ENCODE measurements around the gene CFAP206.
"Not testable (repeated sequence)": the region's sequence is repeated elsewhere in the genome, so short reads cannot be mapped to it uniquely, and the experiment has no call there.

The CFAP206 gene

DNA sequence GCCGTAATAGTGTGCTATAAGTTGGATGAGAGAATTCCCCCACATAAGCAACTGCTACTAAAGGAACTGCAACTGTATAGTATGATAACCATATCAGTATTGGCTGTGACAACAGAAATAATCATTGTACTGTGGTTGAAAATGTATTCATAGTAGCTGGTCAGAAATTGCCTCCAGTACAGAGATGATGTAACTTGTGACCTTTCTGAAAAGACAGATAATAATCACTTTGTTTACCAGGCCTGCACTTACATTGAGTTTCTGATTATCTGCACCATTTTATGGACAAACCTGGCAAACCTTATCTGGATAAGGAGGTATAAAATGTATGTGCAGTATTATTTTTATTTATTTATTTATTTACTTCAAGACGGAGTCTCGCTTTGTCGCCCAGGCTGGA is 19.0 kb downstream of the CFAP206 start:
- DNase-seq, result no peak

DNA sequence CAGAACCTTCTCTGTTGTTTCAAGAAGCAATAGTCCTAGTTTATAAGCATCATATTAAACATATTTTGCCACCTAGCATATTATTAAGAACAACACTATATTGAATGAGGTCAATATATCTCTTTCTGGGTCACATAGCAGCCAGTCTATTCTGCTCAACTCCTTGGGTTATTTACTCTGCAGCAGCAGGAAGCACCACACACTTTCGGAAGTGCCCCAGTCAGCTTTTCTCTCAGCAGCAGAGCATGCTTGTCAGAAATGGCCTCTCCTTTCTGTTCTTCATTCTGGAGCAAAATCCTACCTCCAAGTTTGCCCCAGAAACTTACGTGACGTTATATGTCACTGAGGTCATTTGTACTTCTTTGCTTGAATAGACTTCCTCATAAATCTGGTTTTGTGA is 22.7 kb downstream of the CFAP206 start:
- DNase-seq, result no peak

DNA sequence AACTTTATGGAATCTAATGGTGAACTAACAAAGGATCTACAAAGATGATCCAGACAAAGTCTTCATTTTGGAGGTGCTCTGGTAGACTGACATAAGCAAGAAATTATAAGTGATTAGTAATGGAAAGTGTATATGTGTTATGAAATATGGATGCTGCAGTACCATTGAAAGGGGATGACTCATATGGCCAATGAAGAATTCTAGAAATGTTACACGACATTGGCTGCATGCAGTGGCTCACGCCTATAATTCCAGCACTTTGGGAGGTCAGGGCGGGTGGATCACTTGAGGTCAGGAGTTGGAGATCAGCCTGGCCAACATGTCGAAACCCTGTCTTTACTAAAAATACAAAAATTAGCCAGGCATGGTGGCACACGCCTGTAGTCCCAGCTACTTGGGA is 23.5 kb downstream of the CFAP206 start:
- DNase-seq, result no peak

DNA sequence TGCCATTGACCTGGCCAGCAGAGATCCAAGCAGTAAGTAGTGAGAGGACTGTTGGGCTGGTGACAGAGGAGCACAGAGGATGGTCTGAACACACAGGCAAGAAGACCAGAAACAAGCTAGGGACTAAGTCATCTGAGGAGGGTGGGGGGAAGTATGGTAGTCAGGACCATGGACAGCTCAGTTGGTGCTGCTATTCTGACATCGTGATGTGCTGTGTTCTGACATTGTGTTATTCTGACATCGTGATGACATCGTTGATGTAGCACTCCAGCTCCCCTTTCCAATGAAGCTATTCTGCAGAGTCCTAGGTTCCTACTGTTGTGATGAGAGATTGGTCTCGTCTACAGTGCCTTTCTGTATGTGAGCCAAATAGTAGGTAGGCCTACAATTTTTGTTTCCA is 28.7 kb downstream of the CFAP206 start:
- DNase-seq, result peak; percentile 19

DNA sequence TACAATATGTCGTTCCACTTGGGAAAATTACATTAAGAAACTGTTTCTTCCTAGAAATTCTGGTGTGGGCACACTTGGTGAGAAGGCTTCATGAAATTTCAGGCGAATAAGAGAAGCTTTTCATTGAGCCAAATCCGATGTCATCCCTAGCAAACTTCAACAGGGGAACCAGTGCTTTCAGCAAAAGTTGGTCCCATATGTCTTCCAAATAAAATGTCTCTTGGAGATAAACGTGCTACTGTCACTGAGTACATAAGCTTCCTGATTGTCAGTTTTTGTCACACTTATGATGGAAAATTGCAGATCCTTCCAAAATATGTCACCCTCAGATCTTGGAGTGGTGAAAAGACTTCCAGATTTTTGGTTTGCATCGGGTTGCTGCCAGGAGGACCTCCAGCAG is 33.9 kb downstream of the CFAP206 start:
- no peak for DNase-seq

DNA sequence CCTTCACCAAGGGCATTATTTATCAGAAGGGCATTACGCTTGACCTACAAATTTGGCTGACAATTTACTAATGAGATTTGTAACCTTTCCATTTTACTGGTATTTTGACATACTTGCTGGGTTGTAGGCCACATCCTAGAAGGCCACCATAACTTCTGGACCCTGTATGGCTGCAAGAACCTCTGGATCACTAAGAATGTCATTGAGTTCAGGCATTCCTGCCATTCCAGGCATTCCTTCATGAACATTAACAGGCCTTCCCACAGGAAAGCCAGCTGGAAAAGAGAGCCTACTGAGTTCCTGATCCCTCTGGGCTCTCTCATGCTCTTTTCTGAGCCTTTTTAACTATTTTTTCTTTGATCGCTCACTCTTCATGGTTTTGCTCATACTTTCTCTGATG is 36.6 kb downstream of the CFAP206 start:
- no peak for DNase-seq

DNA sequence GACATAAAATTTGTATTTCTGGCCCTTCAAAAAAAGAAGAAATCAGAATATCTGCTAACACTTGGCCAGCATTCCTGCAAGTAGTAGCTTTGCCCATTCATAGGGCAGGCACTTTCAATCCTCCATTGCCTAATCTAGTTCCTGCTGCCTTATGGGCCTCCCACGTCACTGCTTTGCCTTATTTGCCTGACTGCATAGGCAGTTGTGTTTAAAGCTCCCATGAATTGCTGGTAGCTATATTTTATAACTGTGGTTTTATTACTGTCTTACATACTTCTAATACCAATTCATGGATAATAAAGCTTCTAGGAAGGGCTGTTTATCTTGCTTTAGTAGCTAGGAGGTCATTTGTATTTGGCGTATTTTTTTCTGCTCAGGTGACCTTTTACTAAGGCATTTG is 57.3 kb downstream of the CFAP206 start:
- DNase-seq, result no peak

DNA sequence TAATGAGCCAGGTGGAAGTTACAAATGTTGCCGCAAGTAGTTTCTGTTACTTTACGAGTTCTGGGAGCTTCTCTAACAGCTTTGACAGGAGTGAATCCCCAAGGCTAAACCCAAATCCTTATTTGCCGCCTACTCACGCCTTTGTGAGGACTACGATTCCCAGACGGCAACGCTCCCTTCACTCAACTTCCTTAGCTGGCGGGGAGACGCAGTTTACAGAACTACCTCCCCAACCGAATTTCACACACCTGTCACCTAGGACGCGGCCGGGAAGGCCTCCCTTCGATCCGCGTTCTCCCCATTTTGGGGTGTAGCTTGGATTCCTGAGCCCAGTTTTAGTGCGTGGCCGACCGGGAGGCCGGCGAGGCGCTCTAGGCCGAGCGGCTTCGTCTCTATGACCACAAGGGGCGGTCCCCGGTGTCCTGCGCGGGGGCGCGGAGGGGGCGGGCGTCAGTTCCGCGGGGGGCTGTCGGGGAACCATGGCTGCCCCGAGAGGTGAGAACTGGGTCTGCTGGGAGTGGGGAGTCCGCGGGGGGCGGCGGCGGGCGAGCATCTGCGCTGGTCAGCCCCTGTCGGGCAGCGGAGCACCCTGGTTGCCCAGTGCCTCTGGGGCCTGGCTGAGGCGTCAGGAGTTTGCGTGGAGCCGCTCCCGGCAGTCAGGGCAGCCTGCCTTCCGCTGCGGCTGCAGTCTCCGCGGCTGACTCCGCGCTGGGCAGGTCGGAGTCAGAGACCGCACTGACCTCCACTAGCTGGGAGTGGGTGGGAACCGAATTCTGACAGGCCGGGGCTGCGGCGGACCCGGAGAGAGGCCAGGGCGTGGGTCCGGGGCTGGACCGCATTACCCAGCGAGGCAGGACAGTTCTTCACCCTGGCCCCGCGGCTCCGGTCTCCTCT is 65.0 kb downstream of the CFAP206 start, which contains the start of gene SLC35A1:
TSS of gene SLC35A1 (plus strand) at position 450 of the 894 bp plus-strand sequence. CDS start at position 480, 30 bp downstream.
- peak; percentile 86 for DNase-seq

DNA sequence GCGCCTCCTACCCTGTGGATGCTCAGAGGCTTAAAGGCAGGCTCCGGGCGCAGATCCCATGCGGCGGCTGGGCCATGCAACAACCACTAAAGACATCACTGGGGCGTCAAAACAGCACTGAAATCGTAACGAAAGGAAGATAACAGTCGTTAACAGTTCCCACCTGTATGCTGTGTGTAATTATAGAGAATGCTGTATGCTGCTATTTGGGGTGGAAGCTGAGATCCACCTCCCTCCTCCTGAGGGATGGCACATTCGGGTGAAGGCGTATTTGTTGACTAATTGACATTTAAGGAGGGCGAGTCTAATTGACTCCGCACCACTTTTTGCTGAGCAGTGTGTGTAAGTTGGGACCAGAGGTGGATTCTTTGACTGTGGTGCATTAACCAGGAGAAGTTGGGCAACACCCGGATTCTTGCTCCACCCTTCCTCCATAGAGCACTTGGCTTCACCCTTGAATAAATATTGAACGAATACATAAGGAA is 65.7 kb downstream of the CFAP206 start:
- peak; percentile 32 for DNase-seq

DNA sequence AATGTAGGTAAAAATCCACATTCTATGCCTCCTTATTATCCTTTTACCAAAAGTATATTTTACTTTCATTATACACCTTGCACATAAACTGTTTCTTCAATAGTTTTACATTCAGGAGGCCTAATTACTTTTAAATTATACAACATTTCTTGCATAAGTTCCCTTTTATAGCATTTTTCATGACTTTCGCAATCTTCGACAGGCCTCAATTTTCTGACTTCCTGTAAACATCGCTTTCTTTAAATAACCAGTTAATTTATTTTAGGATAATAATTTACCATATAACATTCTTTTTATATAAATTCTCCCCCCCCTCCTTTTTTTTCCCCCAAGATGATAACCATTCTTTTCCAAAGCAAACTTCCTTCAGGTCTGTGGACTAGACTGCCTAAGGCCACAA is 74.2 kb downstream of the CFAP206 start:
- no peak for DNase-seq

DNA sequence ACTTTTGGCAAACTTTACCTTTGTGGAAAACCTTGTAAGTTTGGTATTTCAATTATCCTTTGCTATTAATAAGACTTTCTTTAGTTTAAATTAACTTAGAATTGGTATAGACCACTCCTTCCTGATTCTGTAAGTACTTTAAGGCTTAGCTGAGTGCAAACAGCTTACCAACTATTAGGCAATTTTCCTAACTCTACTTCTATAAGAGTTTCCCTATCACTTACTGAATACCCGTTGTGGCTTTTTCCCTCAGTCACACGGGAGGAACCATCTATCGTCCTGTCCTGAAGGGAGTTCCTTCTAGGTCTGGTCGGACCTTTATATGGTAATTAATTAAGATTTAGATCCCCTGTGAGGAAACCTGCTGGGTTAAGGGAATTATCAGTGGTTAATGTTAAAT is 74.6 kb downstream of the CFAP206 start:
- DNase-seq, result no peak

DNA sequence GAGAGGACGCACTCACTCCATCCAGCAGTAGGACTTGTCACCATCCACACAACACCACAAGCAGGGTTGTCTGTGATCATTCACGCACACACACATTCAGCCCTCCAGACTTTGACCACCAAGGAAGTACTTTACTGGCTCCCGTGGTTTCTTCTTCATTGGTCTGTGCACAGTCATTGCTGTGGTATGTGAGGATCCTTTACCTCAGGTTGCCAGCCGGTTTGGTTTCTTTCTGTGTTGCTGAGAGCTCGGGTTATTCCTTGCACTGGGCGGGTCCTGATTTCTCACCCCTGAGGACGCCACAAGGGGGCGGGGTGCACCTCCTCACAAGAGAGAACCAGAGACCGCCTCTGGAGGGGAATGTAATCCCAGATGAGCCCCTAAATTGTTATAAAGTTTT is 76.2 kb downstream of the CFAP206 start:
- peak; percentile 11 for DNase-seq

DNA sequence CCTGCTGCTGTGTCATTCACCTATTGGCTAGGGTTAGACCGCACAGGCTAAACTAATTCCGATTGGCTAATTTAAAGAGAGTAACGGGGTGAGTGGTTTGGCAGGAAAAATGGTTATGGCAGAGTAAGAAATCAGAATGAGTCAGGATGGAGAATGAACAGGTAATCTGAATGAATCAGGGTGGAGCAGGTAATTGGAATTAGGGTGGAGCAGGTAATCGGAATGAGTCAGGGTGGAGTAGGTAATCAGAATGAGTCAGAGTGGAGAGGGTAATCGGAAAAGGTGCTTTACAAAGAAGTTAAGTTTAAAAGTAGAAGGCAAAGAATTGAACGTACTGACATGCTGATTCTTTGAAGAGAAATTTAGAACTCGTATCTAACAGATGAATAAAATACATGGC is 76.7 kb downstream of the CFAP206 start:
- no peak for DNase-seq

DNA sequence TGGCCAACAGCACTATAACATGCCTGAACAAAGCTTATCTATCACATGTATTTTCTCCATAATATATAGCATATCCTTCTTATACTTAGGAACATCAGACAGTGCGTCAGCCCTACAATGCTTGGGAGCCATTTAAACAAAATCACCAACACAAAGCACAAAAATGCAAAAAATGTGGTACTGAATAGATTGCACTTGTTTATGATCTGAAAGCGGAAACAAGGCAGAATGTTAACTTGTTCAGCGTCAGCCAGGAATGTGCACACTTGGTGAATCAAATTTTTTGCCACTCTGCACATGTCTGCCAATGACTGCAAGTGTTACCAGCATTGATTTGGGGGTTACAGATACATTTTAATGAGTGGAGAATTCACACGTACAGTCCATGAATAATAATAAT is 79.8 kb downstream of the CFAP206 start:
- DNase-seq, result no peak

DNA sequence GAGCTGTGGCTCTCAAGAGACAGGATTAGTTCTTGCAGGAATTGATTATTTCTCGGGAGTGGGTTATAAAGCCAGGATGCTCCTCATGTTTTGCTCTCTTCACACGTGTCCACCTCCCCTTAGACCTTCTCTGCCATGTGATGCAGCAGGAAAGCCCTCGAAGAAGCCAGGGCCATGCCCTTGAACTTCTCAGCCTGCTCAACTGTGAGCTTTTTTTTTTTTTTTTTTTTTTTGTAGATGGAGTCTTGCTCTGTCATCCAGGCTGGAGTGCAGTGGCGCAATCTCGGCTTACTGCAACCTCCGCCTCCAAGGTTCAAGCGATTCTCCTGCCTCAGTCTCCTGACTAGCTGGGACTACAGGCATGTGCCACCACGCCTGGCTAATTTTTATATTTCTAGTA is 81.6 kb downstream of the CFAP206 start:
- not testable (repeated sequence) for DNase-seq

DNA sequence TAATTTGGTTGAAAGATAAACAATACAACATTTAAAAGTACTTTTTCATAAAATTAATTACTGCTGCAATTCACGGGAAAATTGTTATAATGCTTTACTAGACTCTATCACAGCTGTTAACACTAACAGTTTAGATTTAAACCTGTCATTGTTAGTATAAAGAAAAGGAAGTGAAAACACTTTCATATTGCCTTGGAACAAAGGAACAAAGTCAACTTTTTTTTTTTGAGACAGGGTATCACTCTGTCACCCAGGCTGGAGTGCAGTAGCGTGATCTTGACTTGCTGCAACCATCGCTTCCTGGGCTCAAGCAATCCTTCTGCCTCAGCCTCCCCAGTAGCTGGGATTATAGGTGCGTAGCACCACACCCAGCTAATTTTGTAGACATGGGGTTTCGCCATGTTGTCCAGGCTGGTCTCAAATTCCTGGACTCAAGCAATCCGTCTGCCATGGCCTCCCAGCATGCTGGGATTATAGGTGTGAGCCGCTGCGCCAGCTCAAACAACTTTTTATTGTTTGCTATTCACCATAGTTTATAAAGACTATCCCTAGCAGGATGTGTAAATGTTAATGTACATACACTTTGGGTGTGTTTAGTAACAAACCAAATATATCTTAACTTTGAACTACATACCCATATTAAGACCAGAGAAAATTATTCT is 87.1 kb downstream of the CFAP206 start:
- DNase-seq, result no peak

DNA sequence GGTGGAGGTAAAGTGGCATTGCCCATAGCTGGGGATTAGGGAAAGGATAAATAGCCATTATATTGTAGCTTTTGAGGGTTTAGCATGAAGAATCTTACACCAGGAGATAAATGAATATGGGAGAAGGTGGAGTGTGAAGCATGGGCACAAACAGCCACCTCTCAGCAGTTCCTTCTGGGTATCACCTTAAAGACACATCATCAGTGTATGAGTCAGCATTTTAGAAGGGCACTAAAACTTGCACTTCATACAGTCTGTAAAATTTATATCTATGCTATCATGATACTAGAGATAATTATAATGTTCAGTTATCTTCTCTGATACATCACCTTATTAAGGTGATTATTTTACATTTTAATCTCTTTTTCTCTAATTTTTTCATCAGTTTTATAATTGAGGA is 90.3 kb downstream of the CFAP206 start:
- no peak for DNase-seq

DNA sequence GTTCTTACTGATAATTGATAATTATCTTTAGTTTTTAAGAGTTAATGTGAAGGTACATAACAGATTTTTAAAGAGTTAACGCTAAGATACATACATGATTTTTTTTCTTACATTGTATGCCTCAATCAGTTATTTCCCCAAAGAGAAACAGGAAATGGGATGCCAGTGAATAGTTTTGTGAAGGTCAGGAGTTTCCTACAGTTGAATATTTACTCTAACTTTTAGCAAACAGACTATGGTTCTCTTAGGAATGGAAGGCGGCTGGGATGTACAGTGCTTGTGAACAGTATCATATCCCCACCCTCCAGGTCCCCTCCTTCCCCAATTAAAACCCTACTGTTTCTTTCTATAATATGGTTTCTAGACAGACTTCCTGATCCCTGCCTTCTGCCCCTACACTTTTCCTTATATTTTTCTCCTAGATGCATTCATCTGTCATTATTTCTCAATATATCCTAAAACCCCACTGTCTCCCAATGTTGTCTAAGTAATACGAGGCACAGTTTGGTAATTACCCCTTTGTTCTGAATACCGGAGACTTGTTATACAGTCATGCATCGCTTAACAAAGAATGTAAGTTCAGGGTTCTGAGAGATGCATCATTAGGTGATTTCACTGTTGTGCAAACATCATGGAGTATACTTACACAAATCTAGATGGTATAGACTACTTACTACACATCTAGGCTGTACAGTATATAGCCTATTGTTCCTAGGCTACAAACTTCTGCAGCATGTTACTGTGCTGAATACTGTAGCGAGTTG is 94.2 kb downstream of the CFAP206 start:
- DNase-seq, result peak; percentile 34

DNA sequence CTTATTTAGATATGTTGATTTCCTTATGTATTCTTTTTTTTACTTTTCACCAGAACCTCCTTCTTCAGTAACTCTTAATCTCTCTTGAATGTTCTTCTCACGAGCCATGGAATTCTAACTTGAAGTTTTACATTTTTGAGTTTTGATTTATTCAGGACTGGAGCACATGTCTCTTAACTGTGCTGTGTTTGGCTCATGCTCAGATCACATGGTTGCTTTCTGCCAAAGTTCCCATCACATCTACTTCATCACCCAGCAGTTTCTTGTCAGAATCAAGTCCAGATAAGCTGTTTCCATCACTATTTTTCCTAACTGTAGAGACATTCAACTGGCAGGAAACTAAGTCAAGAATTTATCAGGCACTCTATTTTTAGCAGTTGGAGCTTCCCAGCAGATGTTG is 96.7 kb downstream of the CFAP206 start:
- DNase-seq, result no peak
